Measurements from ENCODE around the gene CELF2.

The CELF2 gene

DNA sequence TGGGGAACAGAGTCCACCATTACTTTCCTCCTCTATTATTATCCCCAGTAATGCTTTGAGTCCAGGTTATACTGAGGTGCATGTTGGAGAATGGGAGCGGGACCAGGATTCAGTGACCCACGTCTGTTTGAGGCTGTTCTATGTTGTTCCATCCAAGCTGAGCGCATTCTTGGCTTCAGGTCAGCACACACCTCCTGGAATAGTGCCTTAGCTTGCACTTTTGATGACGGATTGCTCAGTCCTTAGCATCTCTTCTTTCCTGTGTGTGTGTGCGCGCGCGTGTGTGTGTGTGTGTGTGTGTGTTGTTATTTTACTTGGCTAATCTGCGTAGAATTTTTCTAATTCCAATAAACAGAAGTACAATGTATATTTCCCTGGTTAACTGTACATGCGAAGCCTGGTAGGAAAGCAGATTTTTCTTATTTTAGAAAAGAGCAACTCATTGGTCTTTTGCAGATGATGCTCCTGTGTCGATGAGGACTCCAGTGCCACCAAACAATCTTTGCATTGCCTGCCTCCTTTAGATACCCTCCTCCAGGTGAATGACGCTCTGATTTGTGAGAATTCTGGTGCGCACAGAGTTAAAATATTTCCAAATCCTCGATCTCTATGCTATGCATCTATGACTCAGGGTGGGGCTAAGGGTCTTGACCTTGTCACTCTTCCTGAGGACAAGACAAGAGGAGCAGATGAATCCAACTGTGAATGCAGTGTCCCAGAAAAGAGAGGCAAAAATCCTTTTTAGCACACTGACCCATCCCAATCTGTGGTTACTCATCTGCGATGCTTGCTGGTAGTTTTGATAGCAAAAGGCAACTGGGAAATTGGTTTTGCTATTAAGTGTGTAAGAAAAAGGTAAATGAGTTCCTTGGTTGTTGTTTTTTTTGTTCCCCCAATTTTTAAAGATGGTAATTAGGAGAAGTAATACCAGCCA, 13.3 kb upstream of the CELF2 start:
- no peak for TF ChIP-seq CTCF (conservative IDR thresholded peaks at IDR 0.05)
- no peak overlapping the region for H3K27ac ChIP-seq

- H3K27ac ChIP-seq, result no peak overlapping the region
- TF ChIP-seq CTCF (conservative IDR thresholded peaks at IDR 0.05), result no peak
These were observed 11.8 kb upstream of the CELF2 start for GRCh38 chr10:11005725-11006427.

- H3K27ac ChIP-seq, result no peak overlapping the region
- no peak for TF ChIP-seq CTCF (conservative IDR thresholded peaks at IDR 0.05)
These were observed 11.2 kb upstream of the CELF2 start for GRCh38 chr10:11006428-11006825.

DNA sequence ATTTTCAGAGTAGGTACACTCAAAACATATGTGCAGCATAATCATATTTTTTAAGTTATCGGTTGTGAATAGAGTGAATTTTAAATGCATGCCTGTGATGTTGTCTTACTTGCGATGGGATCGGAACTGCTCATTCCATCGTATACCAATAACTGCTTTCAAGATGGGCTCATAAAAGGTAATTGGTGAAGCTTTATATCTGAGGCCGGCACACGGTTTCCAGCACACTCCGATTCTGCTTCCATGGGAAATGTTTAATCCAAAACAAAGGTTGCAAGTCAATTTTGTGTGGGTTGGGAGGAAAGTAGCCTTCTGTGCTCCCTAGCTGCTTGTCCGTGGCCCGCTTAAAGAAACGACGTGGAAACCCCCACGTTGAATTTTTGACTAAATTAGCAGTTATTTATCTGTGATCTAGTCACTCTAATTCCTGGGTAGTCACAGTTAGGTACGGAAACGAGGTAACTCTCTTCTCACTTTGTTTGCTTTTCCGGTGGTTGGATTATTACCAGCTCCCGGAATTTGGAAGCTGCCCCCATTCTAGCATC, 10.1 kb upstream of the CELF2 start:
- no peak for TF ChIP-seq CTCF (conservative IDR thresholded peaks at IDR 0.05)
- no peak overlapping the region for H3K27ac ChIP-seq

GRCh38 chr10:11009471-11010308, 8.0 kb upstream of the CELF2 start:
- no peak for TF ChIP-seq CTCF (conservative IDR thresholded peaks at IDR 0.05)
- H3K27ac ChIP-seq, result no peak overlapping the region

- H3K27ac ChIP-seq, result no peak overlapping the region
- no peak for TF ChIP-seq CTCF (conservative IDR thresholded peaks at IDR 0.05)
These were observed 7.1 kb upstream of the CELF2 start for GRCh38 chr10:11010582-11010981.
